GM12878 (cell line): ENCODE measurements around the gene ANO6. TPM values are rescaled to one million over a fixed set of nuclear protein-coding genes. Genes with fewer than 3 reads are reported as not detected.

Experiments
- ATAC-seq: fragments of 200-7000 bp; cut with Tn5 transposase; 3 replicates; pipeline ENCODE4 v1.9.1; 2020; ENCODE audit warnings: mild to moderate bottlenecking, moderate library complexity
- BruUV-seq: library from RNA; stranded (reverse); fragments of 400-500 nt; replicated peaks from 2 replicates; lab custom pipeline; 2021; lab: Mats Ljungman, UMichigan
- CTCF ChIA-PET: fragments of 300-600 bp; sonication (Branson Sonifier 250); formaldehyde crosslinking; extraction: SDS; loops from one replicate; lab custom pipeline; 2021; ENCODE audit warnings: inconsistent platforms; lab: Yijun Ruan, JAX
- POLR2A ChIA-PET: fragments of 350-600 bp; formaldehyde crosslinking; extraction: SDS; loops from one replicate; lab custom pipeline; 2021; ENCODE audit warnings: inconsistent platforms; lab: Charles Lee
- RAD21 ChIA-PET: fragments of 300-600 bp; sonication (Branson Sonifier 250); formaldehyde crosslinking; loops from one replicate; lab custom pipeline; 2023; ENCODE audit warnings: antibody characterized with exemption; ENCODE audit not compliant: unreplicated experiment; lab: Charles Lee
- SMC1A ChIA-PET: fragments of 300-600 bp; sonication (Branson Sonifier 250); formaldehyde crosslinking; loops from one replicate; lab custom pipeline; 2023; ENCODE audit not compliant: unreplicated experiment, uncharacterized antibody; lab: Charles Lee
- DNase-seq: peaks from one replicate; pipeline ENCODE4 v3.0.0-alpha.2; 2011; ENCODE audit warnings: low read depth, low spot score
- FAIRE-seq: peaks from 3 replicates; lab custom pipeline; 2011; peaks lifted over from hg19 to GRCh38; lab: Jason Lieb, UNC
- H2AFZ ChIP-seq: 2 replicates; pipeline ENCODE4 v1.6.0; 2011; ENCODE audit warnings: low read depth, low read length, control low read depth; ENCODE audit not compliant: control insufficient read depth
- H3K27ac ChIP-seq: 2 replicates; pipeline ENCODE4 v1.5.1; 2011; ENCODE audit warnings: control low read depth; ENCODE audit not compliant: control insufficient read depth, insufficient read depth
- H3K27me3 ChIP-seq, 2 experiments: replicated peaks in 1 of 2; 2 replicates each; pipeline versions ENCODE4 v1.6.0 to v1.6.1; 2011; ENCODE audit warnings: low read length in 1 of 2; ENCODE audit not compliant: control insufficient read depth in 2 of 2, insufficient read depth in 2 of 2
- H3K36me3 ChIP-seq, 2 experiments: 2 replicates each; pipeline ENCODE4 v1.5.1; 2011; ENCODE audit warnings: low read length in 1 of 2; ENCODE audit not compliant: control insufficient read depth in 2 of 2, insufficient read depth in 2 of 2
- H3K4me1 ChIP-seq: 2 replicates; pipeline ENCODE4 v1.6.1; 2011; ENCODE audit warnings: mild to moderate bottlenecking, low read length, moderate library complexity, mixed read lengths; ENCODE audit not compliant: control insufficient read depth, insufficient read depth
- H3K4me2 ChIP-seq: 2 replicates; pipeline ENCODE4 v1.6.0; 2011; ENCODE audit warnings: control low read depth; ENCODE audit not compliant: control insufficient read depth, insufficient read depth
- H3K4me3 ChIP-seq: fragments of 200-600 bp; sonication (generic); 2 replicates; pipeline ENCODE4 v1.5.1; 2016
- H3K79me2 ChIP-seq: 2 replicates; pipeline ENCODE4 v1.6.0; 2011; ENCODE audit warnings: low read length; ENCODE audit not compliant: control insufficient read depth, insufficient read depth
- H3K9ac ChIP-seq: 2 replicates; pipeline ENCODE4 v1.8.0; 2011; ENCODE audit warnings: low read length, control low read depth, mixed read lengths; ENCODE audit not compliant: control insufficient read depth, insufficient read depth
- H3K9me3 ChIP-seq: replicated peaks from 3 replicates; pipeline ENCODE4 v1.5.1; 2011; ENCODE audit warnings: mild to moderate bottlenecking, low read length; ENCODE audit not compliant: control insufficient read depth, insufficient read depth
- H4K20me1 ChIP-seq: 2 replicates; pipeline ENCODE4 v1.6.0; 2011; ENCODE audit not compliant: control insufficient read depth, insufficient read depth
- CEBPB ChIP-seq, 2 experiments: fragments of 150-350 bp in 1 of 2; IDR thresholded peaks; 2 replicates each; pipeline ENCODE4 v1.6.1; 2012 to 2014; ENCODE audit warnings: low read depth in 2 of 2, low read length in 2 of 2, borderline replicate concordance in 1 of 2, inconsistent platforms in 1 of 2
- CHD1 ChIP-seq: IDR thresholded peaks from 2 replicates; pipeline ENCODE4 v1.6.1; 2012; ENCODE audit warnings: low read depth, low read length, improper control_type of control experiment
- IRF3 ChIP-seq: fragments of 450-650 bp; IDR thresholded peaks from 2 replicates; pipeline ENCODE4 v1.6.1; 2014; ENCODE audit warnings: mild to moderate bottlenecking
- JUNB ChIP-seq: IDR thresholded peaks from 2 replicates; pipeline ENCODE4 v1.6.1; 2016; ENCODE audit warnings: antibody characterized with exemption, mild to moderate bottlenecking
- KDM1A ChIP-seq: fragments of 200-600 bp; sonication (generic); IDR thresholded peaks from 2 replicates; pipeline ENCODE4 v1.6.1; 2016; ENCODE audit warnings: borderline replicate concordance
- NR2C1 ChIP-seq: fragments of 450-650 bp; IDR thresholded peaks from 2 replicates; pipeline ENCODE4 v1.6.1; 2017; ENCODE audit warnings: antibody characterized with exemption, mild to moderate bottlenecking, moderate library complexity
- RCOR1 ChIP-seq: conservative IDR thresholded peaks from 2 replicates; pipeline ENCODE4 v1.6.1; 2012; ENCODE audit warnings: low read depth, low read length, improper control_type of control experiment
- RFX5 ChIP-seq: IDR thresholded peaks from 2 replicates; pipeline ENCODE4 v1.6.1; 2011; ENCODE audit warnings: low read depth, low read length, improper control_type of control experiment
- SMAD1 ChIP-seq: fragments of 450-650 bp; IDR thresholded peaks from 2 replicates; pipeline ENCODE4 v1.6.1; 2018; ENCODE audit warnings: mild to moderate bottlenecking, low read depth; ENCODE audit not compliant: partially characterized antibody
- WGBS: methylation state at CpG from one replicate; pipeline ENCODE4 v1.1.6; 2016; ENCODE audit warnings: low lambda C conversion rate; ENCODE audit not compliant: insufficient replicate concordance, insufficient coverage; ENCODE audit errors: missing lambda C conversion rate; 5-methylcytosine and 5-hydroxymethylcytosine counted together
- in situ Hi-C: fragments of 300-500 bp; cut with MboI; formaldehyde crosslinking; loops from 9 replicates; pipeline ENCODE4 v1.14.3; 2018; ENCODE audit warnings: mixed read lengths
- intact Hi-C: fragments of 100-400 bp; cut with micrococcal nuclease; formaldehyde crosslinking; loops from one replicate; pipeline ENCODE4 v1.14.2; 2022; ENCODE audit not compliant: unreplicated experiment
- polyA plus RNA-seq, 11 experiments: library from polyadenylated mRNA; depleted of rRNA in 4 of 11; unstranded in 6 of 11; stranded (reverse) in 5 of 11; fragments of >200 nt; fragmentation: Nextera tagmentation in 4 of 11; fragmentation: Illumina TruSeq in 1 of 11; extraction: Ambion mirVana in 4 of 11; extraction: Trizol in 1 of 11; gene quantifications; 1 replicate in 1 of 11; 2 replicates in 10 of 11; pipeline versions ENCODE4 v1.2.1 to v1.2.3, GENCODE V29; 2011 to 2016; ENCODE audit warnings: inconsistent platforms in 2 of 11, missing spikeins in 2 of 11, low read depth in 1 of 11
- total RNA-seq, 4 experiments: library from RNA; depleted of rRNA in 3 of 4; stranded (reverse); fragments of >200 nt in 3 of 4; fragmentation: Illumina TruSeq in 1 of 4; extraction: Trizol in 1 of 4; gene quantifications; 2 replicates each; pipeline versions ENCODE4 v1.2.1 to v1.2.3, GENCODE V29; 2013 to 2021
- TF ChIP-seq, protein P1 (sequence below): fragments of 450-650 bp; IDR thresholded peaks from 2 replicates; pipeline ENCODE4 v1.6.1; 2017; ENCODE audit warnings: mild to moderate bottlenecking

ANO6 gene
- total and polyA plus RNA-seq, 10 of the 15 experiments (the other 5 are each of a cell fraction or from before 2014, with no cell fraction given) = 4.6 to 30.3 (median 26.0) TPM

GRCh38 chr12:45475594-45475993 is 259.7 kb downstream of the ANO6 start:
- Histone ChIP-seq H3K27me3 (no peaks in the 10 kb centered on the region; a peak in 1 of 4 replicates), H3K4me2 (no peak overlapping the region), H3K4me3 (no peak overlapping the region)
- DNase-seq = no peak
- in situ Hi-C loops = no loop called here
- TF ChIP-seq RCOR1 (no peak), JUNB (peak; percentile 24; the same call in 1 of the 2 replicates)
- TF ChIP-seq, all 136 proteins: peak for 1
- ChIA-PET POLR2A (no interaction called here), CTCF (interaction anchor here (0.6 kb wide), 1 partner anchor 305 kb away, joined by 3 read pairs; no protein-coding TSS in a partner anchor), SMC1A (interaction anchor here (1.1 kb wide), 2 partner anchors 8 to 10 kb away, joined by 3 to 5 read pairs; no protein-coding TSS in a partner anchor), RAD21 (interaction anchor here (1.4 kb wide), 1 partner anchor 11 kb away, joined by 3 read pairs; no protein-coding TSS in a partner anchor)
- H4K20me1 ChIP-seq = no peaks in the 10 kb centered on the region
- no peaks in the 10 kb centered on the region for H3K36me3 ChIP-seq
- no peaks in the 10 kb centered on the region for H3K4me1 ChIP-seq
- ATAC-seq = no peak
- no peaks in the 10 kb centered on the region for H3K9me3 ChIP-seq
- intact Hi-C loops = no loop called here
- H3K79me2 ChIP-seq = no peaks in the 10 kb centered on the region
- H2AFZ ChIP-seq = no peak overlapping the region
- no peak overlapping the region for H3K27ac ChIP-seq
- H3K9ac ChIP-seq = no peak overlapping the region
- no TSS peak for BruUV-seq
- FAIRE-seq = no peak

DNA sequence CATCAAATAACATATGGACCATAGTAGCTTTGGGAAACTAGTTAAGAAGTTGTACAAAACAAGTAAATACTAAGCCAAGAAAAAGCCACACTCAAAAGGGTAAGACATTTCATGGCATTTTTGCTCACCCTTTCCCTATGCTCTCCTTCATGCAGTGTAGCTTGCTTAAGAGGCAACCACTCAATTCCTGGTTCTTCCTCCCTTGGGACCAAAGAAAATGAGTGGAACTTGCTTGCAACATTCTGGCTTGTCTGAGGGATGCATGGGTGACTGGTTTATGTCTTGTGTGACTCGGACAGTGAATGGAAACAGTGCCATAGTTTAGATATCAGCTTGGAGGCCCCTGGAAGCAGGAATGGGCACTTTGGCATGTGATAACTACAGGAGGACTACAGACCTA is 261.6 kb downstream of the ANO6 start:
- no peak overlapping the region for H3K4me2 ChIP-seq
- DNase-seq = no peak
- 0% methylated on average over 1 of the region's 1 CpG for WGBS
- intact Hi-C loops (no loop called here), in situ Hi-C loops (no loop called here)
- CTCF ChIA-PET = no interaction called here
- H3K27me3 ChIP-seq = no peaks in the 10 kb centered on the region; a peak in 1 of 4 replicates
- H3K4me1 ChIP-seq = no peaks in the 10 kb centered on the region
- no peak overlapping the region for H3K27ac ChIP-seq
- no TSS peak for BruUV-seq
- no peak for FAIRE-seq
- SMC1A ChIA-PET = no interaction called here
- POLR2A ChIA-PET = no interaction called here
- no peaks in the 10 kb centered on the region for H3K79me2 ChIP-seq
- no peak for ATAC-seq
- no peaks in the 10 kb centered on the region for H4K20me1 ChIP-seq
- no peaks in the 10 kb centered on the region for H3K9me3 ChIP-seq
- H3K36me3 ChIP-seq = no peaks in the 10 kb centered on the region
- RAD21 ChIA-PET = no interaction called here
- no peak overlapping the region for H3K4me3 ChIP-seq
- H2AFZ ChIP-seq = no peak overlapping the region
- no peak overlapping the region for H3K9ac ChIP-seq
- TF ChIP-seq CHD1 (no peak), KDM1A (no peak), IRF3 (no peak), SMAD1 (no peak), CEBPB (IDR thresholded peaks at IDR 0.05; ENCODE audit: borderline replicate concordance in 1 of 2, low read depth in 2 of 2, low read length in 2 of 2) (no peak), NR2C1 (no peak), RFX5 (no peak)
- TF ChIP-seq, protein P1, sequence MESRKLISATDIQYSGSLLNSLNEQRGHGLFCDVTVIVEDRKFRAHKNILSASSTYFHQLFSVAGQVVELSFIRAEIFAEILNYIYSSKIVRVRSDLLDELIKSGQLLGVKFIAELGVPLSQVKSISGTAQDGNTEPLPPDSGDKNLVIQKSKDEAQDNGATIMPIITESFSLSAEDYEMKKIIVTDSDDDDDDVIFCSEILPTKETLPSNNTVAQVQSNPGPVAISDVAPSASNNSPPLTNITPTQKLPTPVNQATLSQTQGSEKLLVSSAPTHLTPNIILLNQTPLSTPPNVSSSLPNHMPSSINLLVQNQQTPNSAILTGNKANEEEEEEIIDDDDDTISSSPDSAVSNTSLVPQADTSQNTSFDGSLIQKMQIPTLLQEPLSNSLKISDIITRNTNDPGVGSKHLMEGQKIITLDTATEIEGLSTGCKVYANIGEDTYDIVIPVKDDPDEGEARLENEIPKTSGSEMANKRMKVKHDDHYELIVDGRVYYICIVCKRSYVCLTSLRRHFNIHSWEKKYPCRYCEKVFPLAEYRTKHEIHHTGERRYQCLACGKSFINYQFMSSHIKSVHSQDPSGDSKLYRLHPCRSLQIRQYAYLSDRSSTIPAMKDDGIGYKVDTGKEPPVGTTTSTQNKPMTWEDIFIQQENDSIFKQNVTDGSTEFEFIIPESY = no peak
- TF ChIP-seq, all 136 proteins: peak for 0
